Amygdala (tissue), 56 donors: Measurements from ENCODE around the gene UNC13A.
A peak's percentile ranks its signal among the peaks of the same experiment; 100 is the strongest.
"Not testable (repeated sequence)": the region's sequence is repeated elsewhere in the genome, so short reads cannot be mapped to it uniquely, and the experiment has no call there.

ENCODE experiments used
- DNase-seq, 56 donors: peaks; one replicate each; lab custom pipeline; 2025; lab: John Stamatoyannopoulos, UW

Gene UNC13A

GRCh38 chr19:17607936-17608335 is 80.2 kb downstream of the UNC13A start:
- DNase-seq, result no peak

- DNase-seq, result peak in 1 of 56 donors; percentile 34
These were observed 81.5 kb downstream of the UNC13A start for GRCh38 chr19:17606590-17607185.

- DNase-seq, result peak in 48 of 56 donors; percentile 5 to 87 (median 44)
These were observed 82.2 kb downstream of the UNC13A start for GRCh38 chr19:17605761-17606589.

- DNase-seq, result no peak
These were observed 83.0 kb downstream of the UNC13A start for GRCh38 chr19:17605117-17605516.

GRCh38 chr19:17604372-17605025 is 83.7 kb downstream of the UNC13A start:
- DNase-seq, result no peak

GRCh38 chr19:17602872-17603510 is 85.2 kb downstream of the UNC13A start:
- no peak for DNase-seq

- DNase-seq, result no peak
These were observed 85.9 kb downstream of the UNC13A start for GRCh38 chr19:17602217-17602616.

- no peak for DNase-seq
These were observed 86.5 kb downstream of the UNC13A start for GRCh38 chr19:17601683-17602082.

- no peak for DNase-seq
These were observed 88.4 kb downstream of the UNC13A start for GRCh38 chr19:17599780-17600179.

GRCh38 chr19:17598953-17599352 is 89.2 kb downstream of the UNC13A start:
- no peak for DNase-seq

- not testable (repeated sequence) for DNase-seq
These were observed 90.1 kb downstream of the UNC13A start for GRCh38 chr19:17598063-17598462.

- not testable (repeated sequence) for DNase-seq
These were observed 93.9 kb downstream of the UNC13A start for GRCh38 chr19:17594296-17594695.

- no peak for DNase-seq
These were observed 97.3 kb downstream of the UNC13A start for GRCh38 chr19:17590866-17591265.

GRCh38 chr19:17585395-17585794 is 102.8 kb downstream of the UNC13A start:
- DNase-seq, result not testable (repeated sequence)

- DNase-seq, result no peak
These were observed 104.0 kb downstream of the UNC13A start for GRCh38 chr19:17584132-17584531.

- no peak for DNase-seq
These were observed 105.5 kb downstream of the UNC13A start for GRCh38 chr19:17582613-17583012.

GRCh38 chr19:17581211-17581874 is 106.8 kb downstream of the UNC13A start:
- DNase-seq, result no peak

- peak in 1 of 56 donors; percentile 1 for DNase-seq
These were observed 107.5 kb downstream of the UNC13A start for GRCh38 chr19:17580470-17581144.

GRCh38 chr19:17579661-17580244 is 108.4 kb downstream of the UNC13A start:
- peak in 1 of 56 donors; percentile 18 for DNase-seq
